Mesenchymal stem cell (in vitro differentiated cells and primary cell): Measurements from ENCODE around the gene FNBP1.

Source experiments
- DNase-seq: peaks from one replicate; pipeline ENCODE4 v3.0.0-alpha.2; 2013
- H2AFZ ChIP-seq: one replicate; pipeline ENCODE4 v1.6.1; 2013; ENCODE audit warnings: low read depth, mild to moderate bottlenecking, control low read depth, inconsistent platforms, low read length, moderate library complexity
- H2AK5ac ChIP-seq: 2 replicates; pipeline ENCODE4 v1.6.1; 2013; ENCODE audit warnings: low read length, moderate library complexity, mild to moderate bottlenecking, inconsistent platforms; ENCODE audit not compliant: severe bottlenecking
- H2BK120ac ChIP-seq: one replicate; pipeline ENCODE4 v1.6.1; 2013; ENCODE audit warnings: low read depth, mild to moderate bottlenecking, inconsistent platforms, low read length, moderate library complexity
- H2BK12ac ChIP-seq, 2 experiments: one replicate each; pipeline ENCODE4 v1.6.1; 2013; ENCODE audit warnings: inconsistent platforms in 2 of 2, low read length in 2 of 2, mild to moderate bottlenecking in 2 of 2, moderate library complexity in 2 of 2, control low read depth in 1 of 2
- H2BK15ac ChIP-seq: one replicate; pipeline ENCODE4 v1.6.1; 2013; ENCODE audit warnings: mild to moderate bottlenecking, low read depth, inconsistent platforms; ENCODE audit not compliant: poor library complexity, severe bottlenecking
- H2BK5ac ChIP-seq: 2 replicates; pipeline ENCODE4 v1.6.1; 2013; ENCODE audit warnings: low read depth, mild to moderate bottlenecking, low read length, control low read depth, inconsistent platforms; ENCODE audit not compliant: poor library complexity, severe bottlenecking
- H3K14ac ChIP-seq, 2 experiments: one replicate each; pipeline ENCODE4 v1.6.1; 2013; ENCODE audit warnings: inconsistent platforms in 2 of 2, low read length in 2 of 2, control low read depth in 1 of 2, mild to moderate bottlenecking in 1 of 2, moderate library complexity in 1 of 2
- H3K18ac ChIP-seq, 2 experiments: one replicate each; pipeline ENCODE4 v1.6.1; 2013; ENCODE audit warnings: inconsistent platforms in 2 of 2, low read length in 2 of 2, control low read depth in 1 of 2, low read depth in 1 of 2, mild to moderate bottlenecking in 1 of 2
- H3K23ac ChIP-seq, 2 experiments: one replicate each; pipeline ENCODE4 v1.6.1; 2013; ENCODE audit warnings: inconsistent platforms in 2 of 2, low read length in 2 of 2, mild to moderate bottlenecking in 2 of 2, moderate library complexity in 2 of 2, control low read depth in 1 of 2
- H3K27ac ChIP-seq: 2 replicates; pipeline ENCODE4 v1.5.1; 2013; ENCODE audit warnings: mild to moderate bottlenecking, moderate library complexity, low read length, control low read depth, inconsistent platforms; ENCODE audit not compliant: poor library complexity, severe bottlenecking
- H3K27me3 ChIP-seq, 2 experiments: 2 replicates each; pipeline versions ENCODE4 v1.6.1 to v1.7.0; 2013; ENCODE audit warnings: low read length in 2 of 2, mild to moderate bottlenecking in 2 of 2, moderate library complexity in 2 of 2, control low read depth in 1 of 2, inconsistent platforms in 1 of 2; ENCODE audit not compliant: control insufficient read depth in 1 of 2, insufficient read depth in 1 of 2
- H3K36me3 ChIP-seq, 2 experiments: 2 replicates each; pipeline versions ENCODE4 v1.6.1 to v1.7.0; 2013; ENCODE audit warnings: low read length in 2 of 2, control low read depth in 1 of 2, inconsistent platforms in 1 of 2, low read depth in 1 of 2, mild to moderate bottlenecking in 1 of 2; ENCODE audit not compliant: insufficient read depth in 2 of 2, control insufficient read depth in 1 of 2
- H3K4ac ChIP-seq, 2 experiments: one replicate each; pipeline ENCODE4 v1.6.1; 2013; ENCODE audit warnings: inconsistent platforms in 2 of 2, low read length in 2 of 2, mild to moderate bottlenecking in 2 of 2, moderate library complexity in 2 of 2, control low read depth in 1 of 2, low read depth in 1 of 2
- H3K4me1 ChIP-seq: 2 replicates; pipeline ENCODE4 v1.6.1; 2013; ENCODE audit warnings: low read depth, low read length, control low read depth; ENCODE audit not compliant: control insufficient read depth, insufficient read depth
- H3K4me2 ChIP-seq: 2 replicates; pipeline ENCODE4 v1.6.1; 2013; ENCODE audit warnings: low read length, mild to moderate bottlenecking, inconsistent platforms; ENCODE audit not compliant: poor library complexity, severe bottlenecking
- H3K4me3 ChIP-seq, 2 experiments: 2 replicates each; pipeline versions ENCODE4 v1.5.1 to v1.7.0; 2013; ENCODE audit warnings: low read length in 2 of 2, mild to moderate bottlenecking in 2 of 2, control low read depth in 1 of 2, low read depth in 1 of 2; ENCODE audit not compliant: insufficient read depth in 1 of 2
- H3K79me1 ChIP-seq: replicated peaks from 2 replicates; pipeline ENCODE4 v1.6.1; 2013; ENCODE audit warnings: mild to moderate bottlenecking, control low read depth, low read length, inconsistent platforms; ENCODE audit not compliant: poor library complexity, severe bottlenecking
- H3K9ac ChIP-seq: 2 replicates; pipeline ENCODE4 v1.7.0; 2013; ENCODE audit warnings: mild to moderate bottlenecking, low read length, moderate library complexity
- H3K9me3 ChIP-seq: 2 replicates; pipeline ENCODE4 v1.7.0; 2013; ENCODE audit warnings: mild to moderate bottlenecking, low read length; ENCODE audit not compliant: control insufficient read depth
- H4K8ac ChIP-seq: one replicate; pipeline ENCODE4 v1.6.1; 2013; ENCODE audit warnings: inconsistent platforms, mild to moderate bottlenecking, low read length, moderate library complexity
- H4K91ac ChIP-seq: one replicate; pipeline ENCODE4 v1.6.1; 2013; ENCODE audit warnings: mild to moderate bottlenecking, low read length, inconsistent platforms
- WGBS: methylation state at CpG from one replicate; pipeline ENCODE4 v1.1.7; 2013; ENCODE audit warnings: mixed read lengths; 5-methylcytosine and 5-hydroxymethylcytosine counted together

Gene FNBP1

DNA sequence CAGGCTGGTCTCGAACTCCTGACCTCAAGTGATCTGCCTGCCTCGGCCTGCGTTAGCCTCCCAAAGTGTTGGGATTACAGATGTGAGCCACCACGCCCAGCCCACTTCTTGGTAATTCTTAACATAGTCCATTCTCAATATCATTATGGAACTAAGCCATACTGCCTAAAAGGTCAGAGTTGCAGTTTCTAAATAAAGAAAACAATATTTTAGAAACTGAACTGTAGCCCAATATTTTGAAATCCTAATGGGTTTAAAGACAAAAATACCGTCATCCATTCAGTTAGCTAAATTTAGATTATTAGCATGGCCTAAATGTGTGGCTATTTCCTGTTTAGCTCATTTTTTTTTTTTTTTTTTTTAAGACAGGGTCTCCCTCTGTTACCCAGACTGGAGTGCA, 108.2 kb downstream of the FNBP1 start:
- no peak overlapping the region for H2AK5ac ChIP-seq
- no peaks in the 10 kb centered on the region for H3K36me3 ChIP-seq
- DNase-seq, result peak; percentile 30
- peak overlapping the region; percentile 14 for H3K9ac ChIP-seq
- no peaks in the 10 kb centered on the region for H3K79me1 ChIP-seq
- H3K4ac ChIP-seq, result no peak overlapping the region
- no peak overlapping the region for H2BK120ac ChIP-seq
- no peak overlapping the region for H3K23ac ChIP-seq
- H4K8ac ChIP-seq, result no peak overlapping the region
- H2AFZ ChIP-seq, result no peak overlapping the region
- H3K9me3 ChIP-seq, result no peaks in the 10 kb centered on the region
- H3K4me2 ChIP-seq, result no peak overlapping the region
- no peaks in the 10 kb centered on the region for H3K4me1 ChIP-seq
- 100% methylated on average over 3 of the region's 5 CpGs for WGBS
- no peak overlapping the region for H2BK5ac ChIP-seq
- H3K14ac ChIP-seq, result no peak overlapping the region
- H2BK12ac ChIP-seq, result no peak overlapping the region
- H3K18ac ChIP-seq, result no peak overlapping the region
- no peak overlapping the region for H4K91ac ChIP-seq
- H3K4me3 ChIP-seq, result no peak overlapping the region
- no peaks in the 10 kb centered on the region for H3K27me3 ChIP-seq
- H2BK15ac ChIP-seq, result no peak overlapping the region
- no peak overlapping the region for H3K27ac ChIP-seq

DNA sequence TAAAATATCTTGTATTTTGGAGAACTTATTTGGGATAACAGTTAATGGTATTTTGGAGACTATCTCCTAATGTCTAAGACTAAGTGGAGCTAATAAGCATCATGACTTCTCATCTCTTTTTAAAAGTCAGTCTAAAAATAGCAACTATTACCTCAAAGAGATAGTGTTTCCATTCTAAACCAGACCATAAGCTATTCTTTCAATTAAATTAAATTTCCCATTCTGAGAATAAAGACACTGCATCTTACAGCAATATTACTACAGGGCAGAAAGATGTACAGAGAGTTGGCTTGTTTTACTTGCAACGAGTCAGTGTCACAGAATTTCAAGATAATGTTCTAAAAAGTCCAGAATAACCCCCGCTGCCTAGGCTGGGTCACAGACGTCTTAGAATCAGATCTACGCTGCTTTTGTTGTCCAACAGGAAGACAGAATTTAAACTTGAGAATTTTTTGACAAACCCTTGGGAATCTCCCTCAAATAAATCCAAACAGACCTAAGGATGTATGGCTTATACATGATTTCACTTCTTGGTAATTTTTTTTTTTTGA, 108.9 kb downstream of the FNBP1 start:
- Histone ChIP-seq H4K91ac (no peak overlapping the region), H3K4me3 (peak overlapping the region in 1 of 2 experiments; percentile 48), H3K18ac (no peak overlapping the region), H3K4me1 (no peaks in the 10 kb centered on the region), H2BK5ac (no peak overlapping the region), H2BK120ac (no peak overlapping the region), H2BK15ac (no peak overlapping the region), H4K8ac (no peak overlapping the region), H3K36me3 (peaks cover 0 to 4% of the 10 kb centered on the region in 2 experiments), H2AK5ac (no peak overlapping the region), H3K14ac (no peak overlapping the region), H3K9ac (peak overlapping the region; percentile 86), H3K79me1 (no peaks in the 10 kb centered on the region), H3K27me3 (no peaks in the 10 kb centered on the region), H3K4ac (no peak overlapping the region), H3K23ac (no peak overlapping the region), H2AFZ (no peak overlapping the region), H3K4me2 (no peak overlapping the region), H2BK12ac (no peak overlapping the region), H3K27ac (no peak overlapping the region), H3K9me3 (no peaks in the 10 kb centered on the region)
- WGBS, result 80% methylated on average over 4 of the region's 4 CpGs
- DNase-seq, result peak; percentile 29

DNA sequence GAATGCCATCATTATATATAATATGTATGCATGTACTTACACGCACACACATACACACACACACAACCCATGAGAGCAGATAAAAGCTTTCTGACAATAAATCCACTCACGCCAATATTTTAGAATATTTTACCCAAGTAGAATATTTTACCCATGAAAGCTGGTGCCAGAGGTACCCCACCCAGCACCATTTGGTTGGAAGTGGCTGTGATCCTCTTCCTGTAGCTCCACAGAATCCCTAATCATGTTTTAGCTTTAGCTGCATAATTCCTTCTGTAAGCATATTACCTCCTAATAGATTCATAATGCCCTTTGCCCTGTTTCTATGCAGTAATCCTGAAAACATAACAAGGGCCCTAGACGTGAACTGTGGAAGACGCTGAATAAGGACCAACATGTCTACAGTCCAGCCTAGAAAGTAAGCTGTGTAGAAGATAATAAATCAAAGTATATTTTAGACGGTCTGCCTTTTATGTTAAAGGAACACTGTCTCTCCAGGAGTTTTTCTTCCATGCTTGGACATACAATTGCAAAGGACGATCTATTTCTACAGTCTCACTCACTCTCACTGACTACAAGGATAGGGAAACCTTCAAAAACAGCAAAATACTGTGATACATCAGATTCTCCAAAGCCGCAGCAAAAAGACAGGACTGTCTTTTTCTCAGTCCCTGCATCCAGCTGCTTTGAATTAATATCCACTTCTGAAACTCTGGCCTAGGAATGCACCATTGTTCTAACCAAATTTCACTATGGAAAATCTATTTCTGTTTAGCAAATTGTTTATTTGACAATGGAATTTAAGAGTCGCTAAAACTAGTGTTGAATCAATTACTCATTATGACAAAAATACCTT, 109.6 kb downstream of the FNBP1 start:
- Histone ChIP-seq H2BK12ac (no peak overlapping the region), H2AFZ (no peak overlapping the region), H3K4ac (no peak overlapping the region), H2AK5ac (no peak overlapping the region), H3K4me2 (no peak overlapping the region), H3K14ac (no peak overlapping the region), H2BK120ac (peak overlapping the region; percentile 61), H3K4me1 (no peaks in the 10 kb centered on the region), H3K79me1 (no peaks in the 10 kb centered on the region), H4K91ac (no peak overlapping the region), H3K4me3 (peak overlapping the region in 1 of 2 experiments; percentile 48), H3K27me3 (no peaks in the 10 kb centered on the region), H2BK15ac (no peak overlapping the region), H3K18ac (no peak overlapping the region), H3K36me3 (peaks cover 0 to 9% of the 10 kb centered on the region in 2 experiments), H2BK5ac (no peak overlapping the region), H3K9me3 (no peaks in the 10 kb centered on the region), H3K9ac (peak overlapping the region; percentile 86), H4K8ac (no peak overlapping the region), H3K27ac (no peak overlapping the region), H3K23ac (no peak overlapping the region)
- peak; percentile 18 for DNase-seq
- 64% methylated on average over 6 of the region's 8 CpGs for WGBS

DNA sequence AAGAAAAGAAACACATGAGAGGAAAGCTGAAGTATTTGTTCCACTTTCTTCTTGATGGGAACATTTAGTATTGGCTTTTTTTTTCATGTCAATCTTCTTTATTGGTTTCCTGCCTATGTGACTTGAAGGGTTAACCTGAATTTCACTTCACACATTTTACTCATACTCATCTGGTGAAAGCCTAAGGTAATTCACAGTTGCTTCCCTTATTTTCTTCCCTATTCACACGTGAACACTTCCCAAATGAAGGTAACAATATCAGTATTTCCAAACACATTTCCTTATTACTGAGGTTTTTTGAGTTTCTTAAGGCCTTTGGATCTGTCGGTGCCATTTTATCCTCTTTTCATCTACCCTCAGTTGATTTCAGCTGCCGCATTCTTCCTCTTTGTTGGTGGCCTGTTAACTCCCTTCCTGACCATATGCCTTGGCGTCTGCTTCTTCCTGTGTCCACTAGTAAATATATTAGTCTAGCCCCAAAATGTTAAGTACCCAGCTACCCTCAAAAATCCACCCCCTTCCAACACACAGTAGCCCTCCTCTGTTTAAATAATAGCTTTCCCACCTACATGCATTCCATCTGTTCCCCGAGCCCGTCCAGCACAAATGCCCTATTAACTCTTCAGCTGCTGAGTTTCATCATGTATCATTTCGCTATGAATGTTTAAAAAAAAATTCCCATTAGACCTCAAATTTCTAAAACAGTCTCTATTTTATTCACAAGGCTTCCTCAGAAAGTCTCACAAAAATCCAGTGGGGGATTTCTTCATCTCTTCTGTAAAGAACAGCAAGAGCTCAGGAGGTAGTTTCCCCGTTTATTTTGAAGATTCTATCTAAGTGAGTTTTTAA, 110.5 kb downstream of the FNBP1 start:
- no peak overlapping the region for H3K23ac ChIP-seq
- no peak overlapping the region for H2BK5ac ChIP-seq
- H3K4me2 ChIP-seq, result no peak overlapping the region
- no peak overlapping the region for H4K8ac ChIP-seq
- H2BK120ac ChIP-seq, result no peak overlapping the region
- H3K4me3 ChIP-seq, result peak overlapping the region in 1 of 2 experiments; percentile 69
- WGBS, result 33% methylated on average over 7 of the region's 8 CpGs
- H3K36me3 ChIP-seq, result peaks cover 0 to 14% of the 10 kb centered on the region in 2 experiments
- H3K9ac ChIP-seq, result peak overlapping the region; percentile 86
- H3K4ac ChIP-seq, result no peak overlapping the region
- H2AK5ac ChIP-seq, result no peak overlapping the region
- no peaks in the 10 kb centered on the region for H3K9me3 ChIP-seq
- no peak overlapping the region for H3K14ac ChIP-seq
- no peaks in the 10 kb centered on the region for H3K79me1 ChIP-seq
- H4K91ac ChIP-seq, result no peak overlapping the region
- H3K18ac ChIP-seq, result peak overlapping the region in 1 of 2 experiments; percentile 79
- no peak overlapping the region for H2AFZ ChIP-seq
- no peak overlapping the region for H2BK15ac ChIP-seq
- peak; percentile 31 for DNase-seq
- H3K27ac ChIP-seq, result no peak overlapping the region
- H3K27me3 ChIP-seq, result no peaks in the 10 kb centered on the region
- no peaks in the 10 kb centered on the region for H3K4me1 ChIP-seq
- no peak overlapping the region for H2BK12ac ChIP-seq
